ENCODE results near the gene RALY.

Gene RALY

GRCh38 chr20:33990075-33990474, 3.6 kb upstream of the RALY start:
- DNase-seq = no peak

- DNase-seq = no peak
Measured at GRCh38 chr20:33991502-33991901, 2.2 kb upstream of the RALY start.

- no peak for DNase-seq
Measured at GRCh38 chr20:33992145-33992922, 1.4 kb upstream of the RALY start.

- DNase-seq = peak; percentile 99
Measured at GRCh38 chr20:33992923-33993575, 662 bp upstream of the RALY start.

GRCh38 chr20:33994222-33994913, 657 bp downstream of the RALY start:
- peak; percentile 58 for DNase-seq

GRCh38 chr20:33995053-33995831, 1.5 kb downstream of the RALY start:
- DNase-seq = no peak

GRCh38 chr20:33999025-33999649, 5.4 kb downstream of the RALY start:
- DNase-seq = no peak

GRCh38 chr20:34001378-34001777, 7.7 kb downstream of the RALY start:
- DNase-seq = no peak

GRCh38 chr20:34004227-34004626, 10.5 kb downstream of the RALY start:
- DNase-seq = no peak

- DNase-seq = no peak
Measured at GRCh38 chr20:34004790-34005457, 11.2 kb downstream of the RALY start.

- DNase-seq = no peak
Measured at GRCh38 chr20:34006619-34007018, 12.9 kb downstream of the RALY start.

GRCh38 chr20:34008477-34008876, 14.8 kb downstream of the RALY start:
- DNase-seq = no peak

GRCh38 chr20:34010405-34010931, 16.8 kb downstream of the RALY start:
- no peak for DNase-seq

- no peak for DNase-seq
Measured at GRCh38 chr20:34011275-34011674, 17.6 kb downstream of the RALY start.

- no peak for DNase-seq
Measured at GRCh38 chr20:34012330-34012729, 18.6 kb downstream of the RALY start.

GRCh38 chr20:34012735-34013134, 19.0 kb downstream of the RALY start:
- DNase-seq = no peak

- no peak for DNase-seq
Measured at GRCh38 chr20:34013554-34013953, 19.8 kb downstream of the RALY start.

- DNase-seq = no peak
Measured at GRCh38 chr20:34014878-34015277, 21.2 kb downstream of the RALY start.

GRCh38 chr20:34015401-34016335, 22.0 kb downstream of the RALY start:
- no peak for DNase-seq

GRCh38 chr20:34016736-34017135, 23.0 kb downstream of the RALY start:
- no peak for DNase-seq

- peak; percentile 63 for DNase-seq
Measured at GRCh38 chr20:34017610-34018009, 23.9 kb downstream of the RALY start.
